ENCODE data around the gene GLG1. TPM values are rescaled to one million over a fixed set of nuclear protein-coding genes. Genes with fewer than 3 reads are reported as not detected.

Gene GLG1
- total RNA-seq, 1 experiment from 2014 or later: 117 TPM

DNA sequence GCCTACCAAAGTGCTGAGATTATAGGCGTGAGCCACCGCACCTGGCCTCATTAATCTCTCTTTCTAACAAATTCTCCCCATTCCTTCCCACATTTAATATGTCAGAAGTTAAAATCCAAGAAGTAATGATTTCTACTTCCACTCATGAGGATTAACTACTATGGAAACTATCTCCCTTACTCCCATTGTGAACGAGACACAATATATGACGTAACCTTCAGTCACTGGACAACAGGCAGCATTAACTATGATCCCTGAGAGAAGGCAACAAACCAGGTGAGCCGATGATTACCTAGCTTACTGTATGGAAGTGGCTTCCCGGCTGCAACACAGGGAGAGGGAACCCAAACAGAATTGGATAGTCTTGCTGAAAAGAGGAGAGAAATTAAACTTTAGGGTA, 20.0 kb downstream of the GLG1 start:
- TF ChIP-seq EZH2 (IDR thresholded peaks at IDR 0.05; ENCODE audit: low read depth): no peak
- TF ChIP-seq, protein P1, sequence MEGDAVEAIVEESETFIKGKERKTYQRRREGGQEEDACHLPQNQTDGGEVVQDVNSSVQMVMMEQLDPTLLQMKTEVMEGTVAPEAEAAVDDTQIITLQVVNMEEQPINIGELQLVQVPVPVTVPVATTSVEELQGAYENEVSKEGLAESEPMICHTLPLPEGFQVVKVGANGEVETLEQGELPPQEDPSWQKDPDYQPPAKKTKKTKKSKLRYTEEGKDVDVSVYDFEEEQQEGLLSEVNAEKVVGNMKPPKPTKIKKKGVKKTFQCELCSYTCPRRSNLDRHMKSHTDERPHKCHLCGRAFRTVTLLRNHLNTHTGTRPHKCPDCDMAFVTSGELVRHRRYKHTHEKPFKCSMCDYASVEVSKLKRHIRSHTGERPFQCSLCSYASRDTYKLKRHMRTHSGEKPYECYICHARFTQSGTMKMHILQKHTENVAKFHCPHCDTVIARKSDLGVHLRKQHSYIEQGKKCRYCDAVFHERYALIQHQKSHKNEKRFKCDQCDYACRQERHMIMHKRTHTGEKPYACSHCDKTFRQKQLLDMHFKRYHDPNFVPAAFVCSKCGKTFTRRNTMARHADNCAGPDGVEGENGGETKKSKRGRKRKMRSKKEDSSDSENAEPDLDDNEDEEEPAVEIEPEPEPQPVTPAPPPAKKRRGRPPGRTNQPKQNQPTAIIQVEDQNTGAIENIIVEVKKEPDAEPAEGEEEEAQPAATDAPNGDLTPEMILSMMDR (conservative IDR thresholded peaks at IDR 0.05): no peak
- CTCF ChIA-PET: no interaction called here

DNA sequence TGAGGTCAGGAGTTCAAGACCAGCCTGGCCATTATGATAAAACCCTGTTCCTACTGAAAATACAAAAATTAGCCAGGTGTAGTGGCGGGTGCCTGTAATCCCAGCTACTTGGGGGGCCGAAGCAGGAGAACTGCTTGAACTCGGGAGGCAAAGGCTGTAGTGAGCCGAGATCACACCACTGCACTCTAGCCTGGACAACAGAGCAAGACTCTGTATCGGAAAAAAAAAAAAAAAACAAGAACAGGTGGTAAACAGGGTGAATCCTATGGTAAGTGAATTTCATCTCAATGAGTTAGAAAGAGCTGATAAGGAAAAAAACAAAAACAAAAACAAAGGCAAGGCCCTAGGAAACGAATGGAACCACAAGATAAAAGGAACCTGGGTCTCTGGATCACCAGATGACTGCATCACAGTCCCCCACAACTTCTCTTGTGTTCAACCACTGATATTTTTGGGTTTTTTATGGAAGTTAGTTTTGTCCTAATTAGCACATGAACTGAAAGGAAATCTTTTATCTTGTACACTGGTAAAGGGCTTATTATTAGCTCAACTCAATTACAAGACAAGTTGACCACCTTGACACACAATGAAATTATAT, 21.0 kb downstream of the GLG1 start:
- Histone ChIP-seq H3K9me3 (ENCODE audit: insufficient read depth, low read depth) (no peaks in the 10 kb centered on the region), H3K27ac (no peak overlapping the region), H2AFZ (no peak overlapping the region), H3K9me2 (ENCODE audit: insufficient read depth) (no peaks in the 10 kb centered on the region), H3K36me3 (ENCODE audit: low read depth) (no peaks in the 10 kb centered on the region), H3K27me3 (ENCODE audit: insufficient read depth, low read depth) (no peaks in the 10 kb centered on the region), H3K4me1 (replicated peaks; ENCODE audit: insufficient read depth) (0 out of 2 replicates have a peak, but pooled peaks cover 5% of the 10 kb centered on the region), H4K20me1 (ENCODE audit: insufficient read depth) (no peaks in the 10 kb centered on the region; the same call in 1 of the 2 replicates), H3K4me2 (no peak overlapping the region), H3K79me2 (ENCODE audit: low read depth) (peaks cover 79% of the 10 kb centered on the region), H3F3A (ENCODE audit: insufficient read depth, low read depth) (no peaks in the 10 kb centered on the region; the same call in 1 of the 2 replicates), H3K4me3 (no peak overlapping the region)
- DNase-seq: no peak
- ChIA-PET POLR2A (ENCODE audit: unreplicated experiment) (no interaction called here), CTCF (no interaction called here)
- TF ChIP-seq EZH2 (IDR thresholded peaks at IDR 0.05; ENCODE audit: low read depth): no peak
- intact Hi-C loops (cut with micrococcal nuclease; ENCODE audit: unreplicated experiment): no loop called here
- no TSS peak for BruUV-seq (replicated peaks)

More for the DNA sequence above, 20.0 kb downstream of the GLG1 start:
- H3K9me2 ChIP-seq (ENCODE audit: insufficient read depth): no peaks in the 10 kb centered on the region
- no peak overlapping the region for H2AFZ ChIP-seq
- no TSS peak for BruUV-seq (replicated peaks)
- no peak overlapping the region for H3K4me2 ChIP-seq
- H3K79me2 ChIP-seq (ENCODE audit: low read depth): peaks cover 79% of the 10 kb centered on the region
- no peaks in the 10 kb centered on the region for H3K36me3 ChIP-seq (ENCODE audit: low read depth)
- no peaks in the 10 kb centered on the region; the same call in 1 of the 2 replicates for H3F3A ChIP-seq (ENCODE audit: insufficient read depth, low read depth)
- intact Hi-C loops (cut with micrococcal nuclease; ENCODE audit: unreplicated experiment): no loop called here
- no peaks in the 10 kb centered on the region for H3K27me3 ChIP-seq (ENCODE audit: insufficient read depth, low read depth)
- H3K4me1 ChIP-seq (replicated peaks; ENCODE audit: insufficient read depth): 0 out of 2 replicates have a peak, but pooled peaks cover 5% of the 10 kb centered on the region
- H3K4me3 ChIP-seq: no peak overlapping the region
- H4K20me1 ChIP-seq (ENCODE audit: insufficient read depth): no peaks in the 10 kb centered on the region; the same call in 1 of the 2 replicates
- no peak for DNase-seq
- POLR2A ChIA-PET (ENCODE audit: unreplicated experiment): interaction anchor here (0.6 kb wide), 1 partner anchor 287 kb away, joined by 3 read pairs; no protein-coding TSS in a partner anchor
- no peak overlapping the region for H3K27ac ChIP-seq
- H3K9me3 ChIP-seq (ENCODE audit: insufficient read depth, low read depth): no peaks in the 10 kb centered on the region

DNA sequence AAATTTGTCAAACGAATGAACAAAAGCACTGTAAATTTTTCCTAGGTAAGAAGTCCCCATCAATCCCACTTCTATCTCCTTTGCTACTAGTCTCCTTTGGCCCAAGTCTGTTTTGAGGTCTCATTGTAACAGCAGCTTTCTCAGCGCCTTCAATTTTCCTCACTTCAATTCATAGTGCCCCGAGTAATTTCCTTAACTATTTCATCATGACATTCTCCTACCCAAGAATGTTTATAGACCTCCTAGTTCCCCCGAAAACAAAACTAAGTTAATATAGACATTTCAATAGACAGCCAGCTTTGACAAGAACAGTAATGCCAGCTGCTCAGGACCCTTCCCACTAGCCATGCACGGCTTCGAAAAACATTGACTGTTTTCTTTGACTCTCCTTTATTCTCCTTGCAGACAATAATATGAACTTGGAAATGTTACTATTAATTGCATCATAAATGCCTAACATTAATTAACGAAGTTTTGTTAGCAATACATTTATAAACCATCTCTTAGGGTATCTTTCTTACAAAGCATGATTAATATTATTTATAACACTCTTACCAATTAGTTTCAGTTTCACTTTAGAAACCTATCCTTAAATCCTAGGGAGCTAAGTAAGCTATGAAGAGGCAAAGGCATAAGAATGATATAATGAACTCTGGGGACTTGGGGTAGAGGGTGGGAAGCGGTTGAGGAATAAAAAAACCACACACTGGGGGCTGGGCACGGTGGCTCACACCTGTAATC, 22.8 kb downstream of the GLG1 start:
- intact Hi-C loops (cut with micrococcal nuclease; ENCODE audit: unreplicated experiment): no loop called here

More for the DNA sequence above, 22.8 kb downstream of the GLG1 start:
- peak overlapping the region; percentile 14; the same call in 1 of the 2 replicates for H3K27ac ChIP-seq
- H3K9me2 ChIP-seq (ENCODE audit: insufficient read depth): no peaks in the 10 kb centered on the region
- H3K9me3 ChIP-seq (ENCODE audit: insufficient read depth, low read depth): no peaks in the 10 kb centered on the region
- POLR2A ChIA-PET (ENCODE audit: unreplicated experiment): no interaction called here
- no peak overlapping the region for H2AFZ ChIP-seq
- no peaks in the 10 kb centered on the region; the same call in 1 of the 2 replicates for H4K20me1 ChIP-seq (ENCODE audit: insufficient read depth)
- BruUV-seq (replicated peaks): no TSS peak
- no peak for TF ChIP-seq EZH2 (IDR thresholded peaks at IDR 0.05; ENCODE audit: low read depth)
- TF ChIP-seq, protein P1 (conservative IDR thresholded peaks at IDR 0.05): no peak
- peaks cover 3% of the 10 kb centered on the region for H3F3A ChIP-seq (ENCODE audit: insufficient read depth, low read depth)
- DNase-seq: no peak
- CTCF ChIA-PET: no interaction called here
- no peak overlapping the region for H3K4me3 ChIP-seq
- peaks cover 92% of the 10 kb centered on the region for H3K79me2 ChIP-seq (ENCODE audit: low read depth)
- H3K27me3 ChIP-seq (ENCODE audit: insufficient read depth, low read depth): no peaks in the 10 kb centered on the region
- H3K4me1 ChIP-seq (replicated peaks; ENCODE audit: insufficient read depth): peaks cover 8% of the 10 kb centered on the region
- no peak overlapping the region for H3K4me2 ChIP-seq
- no peaks in the 10 kb centered on the region for H3K36me3 ChIP-seq (ENCODE audit: low read depth)

Data from PC-9 (cell line).